IMR-90 (cell line): ENCODE results near the gene SLC2A10. TPM values are rescaled to one million over a fixed set of nuclear protein-coding genes. Genes with fewer than 3 reads are reported as not detected.

Source experiments
- ATAC-seq: fragments of 200-7000 bp; cut with Tn5 transposase; 2 replicates; pipeline ENCODE4 v1.9.1; 2020; ENCODE audit warnings: low read depth, mild to moderate bottlenecking, moderate library complexity
- BruUV-seq: library from RNA; stranded (reverse); fragments of 400-500 nt; replicated peaks from 2 replicates; lab custom pipeline; 2021; lab: Mats Ljungman, UMichigan
- CTCF ChIA-PET: fragments of 300-600 bp; formaldehyde crosslinking; extraction: SDS; loops from one replicate; lab custom pipeline; 2021; ENCODE audit warnings: antibody characterized with exemption; lab: Yijun Ruan, JAX
- POLR2A ChIA-PET: fragments of 300-600 bp; sonication (Branson Sonifier 250); formaldehyde crosslinking; loops from one replicate; lab custom pipeline; 2022; ENCODE audit warnings: antibody characterized with exemption; ENCODE audit not compliant: unreplicated experiment; lab: Charles Lee
- DNase-seq: peaks from one replicate; pipeline ENCODE4 v3.0.0; 2013
- H2AFZ ChIP-seq: replicated peaks from 2 replicates; pipeline ENCODE3; 2013; ENCODE audit warnings: low read length, mild to moderate bottlenecking; ENCODE audit not compliant: poor library complexity
- H2AK5ac ChIP-seq: 2 replicates; pipeline ENCODE4 v1.6.1; 2013; ENCODE audit warnings: low read depth, low read length, inconsistent platforms
- H2AK9ac ChIP-seq: replicated peaks from 2 replicates; pipeline ENCODE3; 2013; ENCODE audit warnings: mild to moderate bottlenecking, low read depth, low read length, moderate library complexity; ENCODE audit not compliant: poor library complexity
- H2BK120ac ChIP-seq: 2 replicates; pipeline ENCODE4 v1.6.1; 2013; ENCODE audit warnings: low read depth, low read length, inconsistent platforms
- H2BK15ac ChIP-seq: 3 replicates; pipeline ENCODE4 v1.6.1; 2013; ENCODE audit warnings: low read depth, low read length, inconsistent platforms
- H2BK20ac ChIP-seq: 2 replicates; pipeline ENCODE4 v1.6.1; 2013; ENCODE audit warnings: low read depth, mild to moderate bottlenecking, inconsistent platforms, low read length, moderate library complexity
- H2BK5ac ChIP-seq: 2 replicates; pipeline ENCODE4 v1.6.1; 2013; ENCODE audit warnings: mild to moderate bottlenecking, low read depth, low read length, inconsistent platforms; ENCODE audit not compliant: poor library complexity, severe bottlenecking
- H3K14ac ChIP-seq: replicated peaks from 2 replicates; pipeline ENCODE4 v1.6.1; 2013; ENCODE audit warnings: low read depth, low read length, inconsistent platforms
- H3K18ac ChIP-seq: 2 replicates; pipeline ENCODE4 v1.6.1; 2013; ENCODE audit warnings: low read depth, low read length, control low read depth
- H3K23ac ChIP-seq: 2 replicates; pipeline ENCODE4 v1.6.1; 2013; ENCODE audit warnings: low read depth, low read length, inconsistent platforms
- H3K27ac ChIP-seq: 2 replicates; pipeline ENCODE4 v1.5.1; 2013; ENCODE audit warnings: mild to moderate bottlenecking, control low read depth, low read length; ENCODE audit not compliant: insufficient read depth
- H3K27me3 ChIP-seq: 2 replicates; pipeline ENCODE4 v1.6.1; 2013; ENCODE audit warnings: low read length; ENCODE audit not compliant: control insufficient read depth, insufficient read depth
- H3K36me3 ChIP-seq: 2 replicates; pipeline ENCODE4 v1.6.1; 2013; ENCODE audit warnings: low read length, mixed read lengths; ENCODE audit not compliant: control insufficient read depth, insufficient read depth
- H3K4ac ChIP-seq: 2 replicates; pipeline ENCODE4 v1.6.1; 2013; ENCODE audit warnings: low read depth, low read length, inconsistent platforms
- H3K4me1 ChIP-seq: 2 replicates; pipeline ENCODE4 v1.6.1; 2013; ENCODE audit warnings: low read length, mixed read lengths; ENCODE audit not compliant: control insufficient read depth, insufficient read depth
- H3K4me2 ChIP-seq: 2 replicates; pipeline ENCODE4 v1.6.1; 2013; ENCODE audit warnings: low read depth, mild to moderate bottlenecking, control low read depth, low read length, moderate library complexity
- H3K4me3 ChIP-seq: 2 replicates; pipeline ENCODE4 v1.5.1; 2013; ENCODE audit warnings: low read depth, mild to moderate bottlenecking, control low read depth, low read length, moderate library complexity; ENCODE audit not compliant: insufficient read depth
- H3K56ac ChIP-seq: 2 replicates; pipeline ENCODE4 v1.6.1; 2013; ENCODE audit warnings: low read length, inconsistent platforms; ENCODE audit not compliant: insufficient read depth; ENCODE audit errors: extremely low read depth
- H3K79me1 ChIP-seq, 2 experiments: 2 replicates each; pipeline ENCODE4 v1.6.1; 2013; ENCODE audit warnings: low read length in 2 of 2, inconsistent platforms in 1 of 2, low read depth in 1 of 2
- H3K9ac ChIP-seq: 2 replicates; pipeline ENCODE4 v1.6.1; 2013; ENCODE audit warnings: low read depth, low read length, control low read depth
- H3K9me1 ChIP-seq: 2 replicates; pipeline ENCODE4 v1.6.1; 2013; ENCODE audit warnings: low read length, inconsistent platforms; ENCODE audit not compliant: insufficient read depth
- H3K9me3 ChIP-seq: 2 replicates; pipeline ENCODE4 v1.6.1; 2013; ENCODE audit warnings: low read length; ENCODE audit not compliant: control insufficient read depth, insufficient read depth
- H4K20me1 ChIP-seq: 2 replicates; pipeline ENCODE4 v1.6.1; 2013; ENCODE audit warnings: low read length, inconsistent platforms; ENCODE audit not compliant: insufficient read depth
- H4K5ac ChIP-seq: 2 replicates; pipeline ENCODE4 v1.6.1; 2013; ENCODE audit warnings: mild to moderate bottlenecking, low read depth, low read length, control low read depth
- H4K8ac ChIP-seq, 2 experiments: 2 replicates each; pipeline ENCODE4 v1.6.1; 2013; ENCODE audit warnings: low read depth in 2 of 2, low read length in 2 of 2, control low read depth in 1 of 2, inconsistent platforms in 1 of 2
- H4K91ac ChIP-seq: 2 replicates; pipeline ENCODE4 v1.6.1; 2013; ENCODE audit warnings: low read depth, low read length, inconsistent platforms; ENCODE audit not compliant: insufficient read depth
- CEBPB ChIP-seq: IDR thresholded peaks from 2 replicates; pipeline ENCODE4 v1.6.1; 2012; ENCODE audit warnings: low read depth, low read length, improper control_type of control experiment
- MAZ ChIP-seq: IDR thresholded peaks from 2 replicates; pipeline ENCODE4 v1.6.1; 2012; ENCODE audit warnings: low read depth, mild to moderate bottlenecking, low read length, improper control_type of control experiment, moderate library complexity, borderline replicate concordance
- RCOR1 ChIP-seq: IDR thresholded peaks from 2 replicates; pipeline ENCODE4 v1.6.1; 2012; ENCODE audit warnings: mild to moderate bottlenecking, low read length, improper control_type of control experiment; ENCODE audit not compliant: insufficient replicate concordance
- WGBS, 2 experiments: methylation state at CpG; one replicate each; pipeline versions ENCODE4 v1.1.5 to v1.1.7; 2013; ENCODE audit warnings: missing lambda C conversion rate in 2 of 2; ENCODE audit not compliant: insufficient read length in 1 of 2; ENCODE audit errors: extremely low coverage in 2 of 2; 5-methylcytosine and 5-hydroxymethylcytosine counted together
- dilution Hi-C: fragments of 300-500 bp; cut with HindIII; formaldehyde crosslinking; loops from one replicate; pipeline ENCODE4 v1.14.3; 2018; ENCODE audit warnings: low sequenced_read_pairs; ENCODE audit not compliant: unreplicated experiment
- in situ Hi-C: fragments of 300-500 bp; cut with MboI; formaldehyde crosslinking; loops from 3 replicates; pipeline ENCODE4 v1.14.3; 2019; ENCODE audit warnings: low sequenced_read_pairs, inconsistent platforms, mixed read lengths
- intact Hi-C: fragments of 100-400 bp; cut with micrococcal nuclease; formaldehyde crosslinking; loops from 2 replicates; pipeline ENCODE4 v1.10.0; 2022
- polyA plus RNA-seq, 3 experiments: library from polyadenylated mRNA; depleted of rRNA; stranded (reverse); fragments of >200 nt; gene quantifications; 2 replicates each; pipeline ENCODE4 v1.2.3, GENCODE V29; 2012; ENCODE audit warnings: low replicate concordance in 1 of 3
- total RNA-seq: library from RNA; depleted of rRNA; stranded (reverse); fragments of >200 nt; gene quantifications from 2 replicates; pipeline ENCODE4 v1.2.3, GENCODE V29; 2012
- TF ChIP-seq, protein P1 (sequence below): fragments of 150-350 bp; IDR thresholded peaks from 2 replicates; pipeline ENCODE4 v1.6.1; 2016; ENCODE audit warnings: low read depth, mild to moderate bottlenecking, low read length, moderate library complexity, borderline replicate concordance

Gene SLC2A10
- total and polyA plus RNA-seq, 2 of the 4 experiments (the other 2 are of a cell fraction), result 15.2 to 22.0 TPM

GRCh38 chr20:46715292-46715756, 5.9 kb downstream of the SLC2A10 start:
- H3K79me1 ChIP-seq, result peaks cover 33 to 81% of the 10 kb centered on the region in 2 experiments
- peak overlapping the region; percentile 20 to 64; a peak in 2 of 4 replicates for H4K8ac ChIP-seq
- H2AK5ac ChIP-seq, result peak overlapping the region; percentile 30; the same call in 1 of the 2 replicates
- CTCF ChIA-PET, result no interaction called here
- no peak overlapping the region for H3K4me3 ChIP-seq
- no peak overlapping the region; the same call in 2 of the 3 replicates for H2BK15ac ChIP-seq
- peak overlapping the region; percentile 69 for H2BK120ac ChIP-seq
- H3K18ac ChIP-seq, result no peak overlapping the region; the same call in 1 of the 2 replicates
- H3K36me3 ChIP-seq, result peaks cover 19% of the 10 kb centered on the region
- in situ Hi-C loops, result no loop called here
- peak overlapping the region; percentile 8 for H2BK5ac ChIP-seq
- peaks cover under 1% of the 10 kb centered on the region for H3K9me3 ChIP-seq
- H3K27ac ChIP-seq, result peak overlapping the region; percentile 8; the same call in 1 of the 2 replicates
- H3K4me2 ChIP-seq, result 0 out of 2 replicates have a peak overlapping the region, but pooled peaks have one; percentile 5
- DNase-seq (peak; percentile 80), ATAC-seq (peak; percentile 92)
- H4K20me1 ChIP-seq, result peaks cover 10% of the 10 kb centered on the region
- peak overlapping the region; percentile 60; the same call in 1 of the 2 replicates for H4K91ac ChIP-seq
- H4K5ac ChIP-seq, result peak overlapping the region; percentile 13; the same call in 1 of the 2 replicates
- POLR2A ChIA-PET, result no interaction called here
- H3K27me3 ChIP-seq, result no peaks in the 10 kb centered on the region
- intact Hi-C loops, result no loop called here
- H3K9ac ChIP-seq, result peak overlapping the region; percentile 3; the same call in 1 of the 2 replicates
- dilution Hi-C loops, result no loop called here
- WGBS, 2 experiments, result 20% methylated on average over 2 of the region's 4 CpGs; no CpG with 5 or more reads in 1 of the 2 experiments
- peaks cover 44% of the 10 kb centered on the region for H3K9me1 ChIP-seq
- no peak overlapping the region; the same call in 1 of the 2 replicates for H3K14ac ChIP-seq
- no peak overlapping the region; the same call in 1 of the 2 replicates for H3K56ac ChIP-seq
- H2AK9ac ChIP-seq, result peak overlapping the region; percentile 60
- BruUV-seq, result no TSS peak
- H3K4ac ChIP-seq, result peak overlapping the region; percentile 68; the same call in 1 of the 2 replicates
- H3K4me1 ChIP-seq, result peaks cover 21% of the 10 kb centered on the region
- H3K23ac ChIP-seq, result 0 out of 2 replicates have a peak overlapping the region, but pooled peaks have one; percentile 14
- H2AFZ ChIP-seq, result peak overlapping the region; percentile 70
- peak overlapping the region; percentile 40; the same call in 1 of the 2 replicates for H2BK20ac ChIP-seq
- TF ChIP-seq CEBPB (peak; percentile 94), RCOR1 (no peak), MAZ (peak; percentile 84)
- TF ChIP-seq, protein P1, sequence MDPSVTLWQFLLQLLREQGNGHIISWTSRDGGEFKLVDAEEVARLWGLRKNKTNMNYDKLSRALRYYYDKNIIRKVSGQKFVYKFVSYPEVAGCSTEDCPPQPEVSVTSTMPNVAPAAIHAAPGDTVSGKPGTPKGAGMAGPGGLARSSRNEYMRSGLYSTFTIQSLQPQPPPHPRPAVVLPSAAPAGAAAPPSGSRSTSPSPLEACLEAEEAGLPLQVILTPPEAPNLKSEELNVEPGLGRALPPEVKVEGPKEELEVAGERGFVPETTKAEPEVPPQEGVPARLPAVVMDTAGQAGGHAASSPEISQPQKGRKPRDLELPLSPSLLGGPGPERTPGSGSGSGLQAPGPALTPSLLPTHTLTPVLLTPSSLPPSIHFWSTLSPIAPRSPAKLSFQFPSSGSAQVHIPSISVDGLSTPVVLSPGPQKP, result no peak
